IPS-11a (cell line): ENCODE measurements around the gene EXOC3L1.

Experiments used
- H3K4me3 ChIP-seq: one replicate; pipeline ENCODE4 v1.5.1; 2013; ENCODE audit warnings: low read depth, low read length, control low read depth

Gene EXOC3L1

GRCh38 chr16:67190041-67190440 lies at the start of gene EXOC3L1:
Gene EXOC3L1, minus strand, starts transcription at chr16:67190136. Its CDS starts 460 bp downstream, at chr16:67189676.
- no peak within 1 kb of the TSS for H3K4me3 ChIP-seq

GRCh38 chr16:67238806-67239470 lies 49.0 kb upstream of the EXOC3L1 start:
- no peak overlapping the region for H3K4me3 ChIP-seq

GRCh38 chr16:67238278-67238575 lies 48.3 kb upstream of the EXOC3L1 start:
- no peak overlapping the region for H3K4me3 ChIP-seq

GRCh38 chr16:67237396-67238277 lies 47.7 kb upstream of the EXOC3L1 start:
- H3K4me3 ChIP-seq, result no peak overlapping the region

- no peak overlapping the region for H3K4me3 ChIP-seq
These were observed 46.8 kb upstream of the EXOC3L1 start for GRCh38 chr16:67236563-67237395.

- no peak overlapping the region for H3K4me3 ChIP-seq
These were observed 46.1 kb upstream of the EXOC3L1 start for GRCh38 chr16:67235816-67236562.

- H3K4me3 ChIP-seq, result no peak overlapping the region
These were observed 44.3 kb upstream of the EXOC3L1 start for GRCh38 chr16:67234180-67234597.

- H3K4me3 ChIP-seq, result no peak overlapping the region
These were observed 43.7 kb upstream of the EXOC3L1 start for GRCh38 chr16:67233596-67233995.

- no peak overlapping the region for H3K4me3 ChIP-seq
These were observed 41.1 kb upstream of the EXOC3L1 start for GRCh38 chr16:67230809-67231660.

GRCh38 chr16:67229906-67230808 lies 40.2 kb upstream of the EXOC3L1 start:
- no peak overlapping the region for H3K4me3 ChIP-seq

- H3K4me3 ChIP-seq, result no peak overlapping the region
These were observed 39.0 kb upstream of the EXOC3L1 start for GRCh38 chr16:67228905-67229304.

GRCh38 chr16:67228034-67228785 lies 38.3 kb upstream of the EXOC3L1 start:
- no peak overlapping the region for H3K4me3 ChIP-seq

GRCh38 chr16:67227567-67227921 lies 37.6 kb upstream of the EXOC3L1 start:
- peak overlapping the region; percentile 95 for H3K4me3 ChIP-seq

GRCh38 chr16:67226804-67227566 lies 37.0 kb upstream of the EXOC3L1 start, which contains the start of gene TMEM208:
Gene TMEM208, plus strand, starts transcription at chr16:67227130. Its CDS starts 89 bp downstream, at chr16:67227219.
- H3K4me3 ChIP-seq, result peak within 1 kb of the TSS; percentile 95

- H3K4me3 ChIP-seq, result peak overlapping the region; percentile 95
These were observed 36.4 kb upstream of the EXOC3L1 start for GRCh38 chr16:67226295-67226803.

GRCh38 chr16:67223992-67224391 lies 34.1 kb upstream of the EXOC3L1 start:
- no peak overlapping the region for H3K4me3 ChIP-seq
